A673 (cell line): ENCODE measurements around the gene GPR152.

Experiments
- CTCF ChIP-seq: fragments of 300-800, 200-600 bp; sonication (generic); conservative IDR thresholded peaks from 2 replicates; pipeline ENCODE4 v1.5.1; 2017; ENCODE audit warnings: low read depth, mild to moderate bottlenecking, antibody characterized with exemption, low read length, moderate library complexity, mixed read lengths
- EZH2 ChIP-seq: fragments of 200-600 bp; sonication (generic); IDR thresholded peaks from 2 replicates; pipeline ENCODE4 v1.6.1; 2017; ENCODE audit warnings: borderline replicate concordance, low read depth, mild to moderate bottlenecking, mixed read lengths, antibody characterized with exemption, low read length; ENCODE audit not compliant: poor library complexity, severe bottlenecking

GRCh38 chr11:67499808-67500483 lies 47.4 kb upstream of the GPR152 start:
- no peak for TF ChIP-seq CTCF
- no peak for TF ChIP-seq EZH2
